Transverse colon (tissue), 4 donors: ENCODE data around the gene IMMP2L. TPM values are rescaled to one million over a fixed set of nuclear protein-coding genes. Genes with fewer than 3 reads are reported as not detected.

ENCODE experiments used
- DNase-seq: peaks from one replicate; pipeline ENCODE4 v3.0.0-alpha.2; 2019
- H3K27ac ChIP-seq, 4 donors: fragments of 200-600 bp; sonication (generic); 2 replicates each; pipeline ENCODE4 v1.5.1; 2016 to 2018; ENCODE audit warnings: inconsistent platforms in 4 of 4
- H3K27me3 ChIP-seq: fragments of 200-600 bp; sonication (generic); 2 replicates; pipeline ENCODE4 v1.5.1; 2017; ENCODE audit warnings: inconsistent platforms
- H3K36me3 ChIP-seq, 4 donors: fragments of 200-600 bp; sonication (generic); 2 replicates each; pipeline ENCODE4 v1.5.1; 2017 to 2019; ENCODE audit warnings: inconsistent platforms in 4 of 4
- H3K4me1 ChIP-seq, 4 donors: fragments of 200-600 bp; sonication (generic); 2 replicates each; pipeline ENCODE4 v1.5.1; 2017 to 2020; ENCODE audit warnings: inconsistent platforms in 4 of 4
- H3K4me3 ChIP-seq, 4 donors: fragments of 200-600 bp; sonication (generic); 1 replicate in 1 of 4; 2 replicates in 3 of 4; pipeline versions ENCODE4 v1.5.1 to v1.6.1; 2017 to 2019; ENCODE audit warnings: inconsistent platforms in 4 of 4
- H3K9me3 ChIP-seq, 2 donors: fragments of 200-600 bp; sonication (generic); 2 replicates each; pipeline ENCODE4 v1.5.1; 2017 to 2019; ENCODE audit warnings: inconsistent platforms in 2 of 2
- EP300 ChIP-seq: sonication (generic); formaldehyde crosslinking; IDR thresholded peaks from one replicate; pipeline ENCODE4 v1.6.1; 2017; ENCODE audit warnings: antibody characterized with exemption, low read depth
- POLR2A ChIP-seq: fragments of 450-650 bp; IDR thresholded peaks from one replicate; pipeline ENCODE4 v1.6.1; 2016; ENCODE audit warnings: antibody characterized with exemption, mild to moderate bottlenecking, moderate library complexity
- POLR2AphosphoS5 ChIP-seq, 3 donors: sonication (generic); formaldehyde crosslinking; IDR thresholded peaks; one replicate each; pipeline ENCODE4 v1.6.1; 2016; ENCODE audit warnings: antibody characterized with exemption in 3 of 3
- WGBS, 2 donors: methylation state at CpG; one replicate each; pipeline ENCODE4 v1.1.5; 2018; ENCODE audit warnings: low coverage in 1 of 2; 5-methylcytosine and 5-hydroxymethylcytosine counted together
- in situ Hi-C, 4 donors: fragments of 200-750 bp; cut with MboI; loops; one replicate each; pipeline versions ENCODE4 v1.15.0 to v1.15.1; 2017; ENCODE audit warnings: low sequenced_read_pairs in 3 of 4, low pct_ligation_motif_present in 1 of 4, low pct_unique_long_range_greater_than_20kb in 1 of 4
- intact Hi-C: fragments of 100-400 bp; cut with DNase I; formaldehyde crosslinking; loops from one replicate; pipeline ENCODE4 v1.15.1; 2023; ENCODE audit warnings: low total_unique reads
- total RNA-seq, 4 donors: library from RNA; depleted of rRNA; stranded (reverse); fragments of >200 nt; gene quantifications; one replicate each; pipeline ENCODE4 v1.1.0, GENCODE V29; 2016
- TF ChIP-seq, protein P1 (sequence below), 5 experiments: fragments of 200-600 bp in 3 of 5; fragments of 450-650 bp in 2 of 5; sonication (generic) in 3 of 5; IDR thresholded peaks; 1 replicate in 2 of 5; 2 replicates in 3 of 5; pipeline ENCODE4 v1.5.1; 2016 to 2017; ENCODE audit warnings: antibody characterized with exemption in 5 of 5, inconsistent platforms in 3 of 5, mild to moderate bottlenecking in 2 of 5, moderate library complexity in 1 of 5

The IMMP2L gene
- total RNA-seq, 4 donors from 2014 or later, result 8.6 to 69.6 (median 10.9) TPM

GRCh38 chr7:110809832-110810231 is 752.5 kb downstream of the IMMP2L start:
- Histone ChIP-seq H3K36me3 (no peaks in the 10 kb centered on the region), H3K4me1 (no peaks in the 10 kb centered on the region), H3K27me3 (no peaks in the 10 kb centered on the region), H3K27ac (no peak overlapping the region), H3K4me3 (no peak overlapping the region), H3K9me3 (no peaks in the 10 kb centered on the region)
- no peak for DNase-seq
- TF ChIP-seq, protein P1, sequence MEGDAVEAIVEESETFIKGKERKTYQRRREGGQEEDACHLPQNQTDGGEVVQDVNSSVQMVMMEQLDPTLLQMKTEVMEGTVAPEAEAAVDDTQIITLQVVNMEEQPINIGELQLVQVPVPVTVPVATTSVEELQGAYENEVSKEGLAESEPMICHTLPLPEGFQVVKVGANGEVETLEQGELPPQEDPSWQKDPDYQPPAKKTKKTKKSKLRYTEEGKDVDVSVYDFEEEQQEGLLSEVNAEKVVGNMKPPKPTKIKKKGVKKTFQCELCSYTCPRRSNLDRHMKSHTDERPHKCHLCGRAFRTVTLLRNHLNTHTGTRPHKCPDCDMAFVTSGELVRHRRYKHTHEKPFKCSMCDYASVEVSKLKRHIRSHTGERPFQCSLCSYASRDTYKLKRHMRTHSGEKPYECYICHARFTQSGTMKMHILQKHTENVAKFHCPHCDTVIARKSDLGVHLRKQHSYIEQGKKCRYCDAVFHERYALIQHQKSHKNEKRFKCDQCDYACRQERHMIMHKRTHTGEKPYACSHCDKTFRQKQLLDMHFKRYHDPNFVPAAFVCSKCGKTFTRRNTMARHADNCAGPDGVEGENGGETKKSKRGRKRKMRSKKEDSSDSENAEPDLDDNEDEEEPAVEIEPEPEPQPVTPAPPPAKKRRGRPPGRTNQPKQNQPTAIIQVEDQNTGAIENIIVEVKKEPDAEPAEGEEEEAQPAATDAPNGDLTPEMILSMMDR (IDR thresholded peaks at IDR 0.05), result no peak
- no peak for TF ChIP-seq POLR2AphosphoS5 (IDR thresholded peaks at IDR 0.05)
- 92 to 96% methylated on average over 6 of the region's 6 CpGs for WGBS, 2 donors
- in situ Hi-C loops, result no loop called here
- intact Hi-C loops, result no loop called here

DNA sequence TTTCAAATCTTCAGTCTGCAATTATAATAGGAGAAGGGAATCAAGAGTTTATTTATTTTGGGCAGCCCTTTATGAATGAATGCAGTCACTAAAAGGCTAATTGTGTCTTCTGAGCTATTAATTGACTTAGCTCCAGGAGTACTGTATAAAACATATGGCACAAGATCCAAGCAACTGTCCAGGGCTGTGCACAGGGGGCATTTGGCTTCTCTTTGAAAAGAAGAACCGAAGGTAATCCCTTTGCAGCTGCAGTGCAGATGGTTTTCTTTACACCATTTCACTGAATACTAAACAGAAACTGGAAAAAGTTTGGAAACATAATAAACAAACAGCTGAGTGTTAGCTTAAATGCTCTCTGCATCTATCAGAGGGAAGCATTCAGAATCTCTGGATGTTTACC is 753.9 kb downstream of the IMMP2L start:
- DNase-seq, result no peak
- no peaks in the 10 kb centered on the region for H3K36me3 ChIP-seq
- intact Hi-C loops, result no loop called here
- no peak overlapping the region for H3K27ac ChIP-seq
- no peaks in the 10 kb centered on the region for H3K27me3 ChIP-seq
- TF ChIP-seq POLR2AphosphoS5 (IDR thresholded peaks at IDR 0.05) (no peak), POLR2A (no peak), EP300 (no peak)
- TF ChIP-seq, protein P1 (IDR thresholded peaks at IDR 0.05), result no peak
- in situ Hi-C loops, result no loop called here
- H3K4me1 ChIP-seq, result peaks cover 0 to 5% (median 0%) of the 10 kb centered on the region in 4 donors
- H3K9me3 ChIP-seq, result no peaks in the 10 kb centered on the region
- no peak overlapping the region for H3K4me3 ChIP-seq
- WGBS, 2 donors, result 86 to 91% methylated on average over 1 of the region's 1 CpG

- in situ Hi-C loops (no loop called here), intact Hi-C loops (no loop called here)
- Histone ChIP-seq H3K27ac (no peak overlapping the region), H3K4me1 (peaks cover 0 to 5% (median 0%) of the 10 kb centered on the region in 4 donors), H3K9me3 (no peaks in the 10 kb centered on the region), H3K27me3 (no peaks in the 10 kb centered on the region), H3K4me3 (no peak overlapping the region), H3K36me3 (no peaks in the 10 kb centered on the region)
- 90 to 91% methylated on average over 2 to 5 of the region's 5 CpGs for WGBS, 2 donors
- TF ChIP-seq POLR2AphosphoS5 (IDR thresholded peaks at IDR 0.05) (no peak), EP300 (no peak), POLR2A (no peak)
- TF ChIP-seq, protein P1 (IDR thresholded peaks at IDR 0.05), result no peak
- no peak for DNase-seq
Observed at GRCh38 chr7:110804501-110804900, 757.8 kb downstream of the IMMP2L start.

DNA sequence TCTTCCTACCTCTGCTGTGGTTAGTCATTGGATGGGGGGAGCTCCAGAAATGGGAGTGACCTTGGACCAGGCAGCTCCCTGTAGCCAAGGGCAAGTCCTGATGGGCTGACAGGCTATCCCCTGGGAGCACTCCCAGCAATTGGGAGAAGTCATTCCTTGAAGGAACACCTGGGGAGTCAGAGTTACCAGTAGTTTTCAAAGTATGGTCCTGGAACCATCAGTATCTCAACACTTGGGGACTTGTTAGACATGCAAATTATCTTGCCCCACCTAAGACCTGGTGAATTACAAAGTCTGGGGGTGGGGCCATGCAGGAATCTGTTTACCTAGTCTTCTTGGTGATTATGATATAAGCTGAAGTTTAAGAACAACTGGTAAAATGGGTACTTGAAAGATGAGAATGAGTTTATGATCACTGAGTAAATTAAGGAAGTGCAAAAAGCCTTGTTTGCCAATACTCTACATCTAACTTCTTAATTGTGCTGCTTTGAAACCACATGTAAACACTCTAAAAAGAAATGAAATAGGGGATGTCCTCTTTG is 758.6 kb downstream of the IMMP2L start:
- DNase-seq, result peak; percentile 10
- H3K27me3 ChIP-seq, result no peaks in the 10 kb centered on the region
- no peaks in the 10 kb centered on the region for H3K36me3 ChIP-seq
- H3K27ac ChIP-seq, result no peak overlapping the region
- H3K9me3 ChIP-seq, result no peaks in the 10 kb centered on the region
- intact Hi-C loops (no loop called here), in situ Hi-C loops (no loop called here)
- H3K4me3 ChIP-seq, result no peak overlapping the region
- H3K4me1 ChIP-seq, result peaks cover 0 to 5% (median 0%) of the 10 kb centered on the region in 4 donors
- TF ChIP-seq POLR2AphosphoS5 (IDR thresholded peaks at IDR 0.05) (no peak), EP300 (no peak), POLR2A (no peak)
- TF ChIP-seq, protein P1 (IDR thresholded peaks at IDR 0.05), result no peak
